UCSD-AML1 (cell line): ENCODE results near the gene PRIM2.
"Not testable (repeated sequence)": the region's sequence is repeated elsewhere in the genome, so short reads cannot be mapped to it uniquely, and the experiment has no call there.

Experiments
- DNase-seq: peaks from one replicate; lab custom pipeline; 2025; ENCODE audit not compliant: unreplicated experiment; lab: John Stamatoyannopoulos, UW

PRIM2 gene, protein sequence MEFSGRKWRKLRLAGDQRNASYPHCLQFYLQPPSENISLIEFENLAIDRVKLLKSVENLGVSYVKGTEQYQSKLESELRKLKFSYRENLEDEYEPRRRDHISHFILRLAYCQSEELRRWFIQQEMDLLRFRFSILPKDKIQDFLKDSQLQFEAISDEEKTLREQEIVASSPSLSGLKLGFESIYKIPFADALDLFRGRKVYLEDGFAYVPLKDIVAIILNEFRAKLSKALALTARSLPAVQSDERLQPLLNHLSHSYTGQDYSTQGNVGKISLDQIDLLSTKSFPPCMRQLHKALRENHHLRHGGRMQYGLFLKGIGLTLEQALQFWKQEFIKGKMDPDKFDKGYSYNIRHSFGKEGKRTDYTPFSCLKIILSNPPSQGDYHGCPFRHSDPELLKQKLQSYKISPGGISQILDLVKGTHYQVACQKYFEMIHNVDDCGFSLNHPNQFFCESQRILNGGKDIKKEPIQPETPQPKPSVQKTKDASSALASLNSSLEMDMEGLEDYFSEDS

DNA sequence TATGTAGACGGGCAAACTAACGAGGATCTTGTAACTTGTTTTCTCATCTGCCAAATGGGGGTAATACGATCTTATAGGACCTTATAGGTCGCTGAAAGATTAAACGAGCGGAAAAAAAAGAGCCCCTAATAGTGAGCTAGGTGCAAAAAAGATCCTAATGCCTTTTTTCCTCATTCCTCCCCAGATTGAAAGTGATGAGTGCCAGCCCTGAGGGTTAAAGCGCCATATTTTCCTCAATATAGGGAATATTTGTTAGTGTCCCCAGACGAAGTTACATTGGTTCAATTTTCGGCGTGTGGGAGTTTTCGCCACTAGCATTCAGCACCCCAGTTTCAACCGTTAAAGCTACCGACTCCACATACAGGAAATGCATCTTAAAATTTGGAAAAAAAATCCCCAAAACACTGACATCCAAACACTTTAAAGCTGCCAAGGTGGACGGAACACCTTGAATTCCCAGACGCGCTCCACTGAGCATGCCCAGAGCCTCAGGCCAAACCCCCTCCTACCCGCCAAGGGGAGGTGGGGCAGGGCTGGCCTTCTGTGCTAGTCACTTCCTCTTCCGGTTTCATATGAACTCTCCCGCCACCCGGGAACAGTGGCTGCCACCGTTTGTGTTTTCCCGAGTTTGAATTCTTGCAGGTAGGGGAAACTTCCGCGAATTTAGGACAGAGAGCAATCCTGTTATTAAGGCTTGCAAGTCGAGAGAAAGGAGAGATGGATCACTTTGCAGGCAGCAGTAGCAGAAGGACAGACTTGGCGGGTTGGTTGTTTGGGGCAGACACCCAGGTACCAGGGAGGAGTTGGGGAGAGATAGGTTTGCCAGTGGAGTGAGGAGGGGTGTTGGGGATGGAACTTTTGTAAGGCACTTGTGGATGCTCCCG lies at the start of gene PRIM2:
PRIM2 (plus strand) TSS at position 571 of the 884 bp plus-strand sequence. CDS start 816 bp downstream, outside the sequence.
- peak; percentile 79 for DNase-seq

DNA sequence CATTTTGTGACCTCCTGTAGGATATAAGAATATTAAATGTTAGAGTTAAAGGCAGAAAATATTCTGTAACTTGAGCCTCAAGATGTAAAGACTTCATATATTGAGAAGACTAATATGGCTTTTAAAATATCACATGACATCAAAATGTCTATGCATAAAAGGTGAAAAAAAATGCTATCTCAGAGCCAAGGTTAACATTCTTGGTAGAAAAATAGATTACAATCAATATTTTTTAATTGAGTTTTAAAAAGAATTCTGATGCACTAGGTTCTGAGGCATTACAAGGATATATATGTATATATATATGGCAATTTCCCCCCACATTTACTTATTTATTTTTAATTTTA lies 49.2 kb upstream of the PRIM2 start:
- DNase-seq, result no peak

DNA sequence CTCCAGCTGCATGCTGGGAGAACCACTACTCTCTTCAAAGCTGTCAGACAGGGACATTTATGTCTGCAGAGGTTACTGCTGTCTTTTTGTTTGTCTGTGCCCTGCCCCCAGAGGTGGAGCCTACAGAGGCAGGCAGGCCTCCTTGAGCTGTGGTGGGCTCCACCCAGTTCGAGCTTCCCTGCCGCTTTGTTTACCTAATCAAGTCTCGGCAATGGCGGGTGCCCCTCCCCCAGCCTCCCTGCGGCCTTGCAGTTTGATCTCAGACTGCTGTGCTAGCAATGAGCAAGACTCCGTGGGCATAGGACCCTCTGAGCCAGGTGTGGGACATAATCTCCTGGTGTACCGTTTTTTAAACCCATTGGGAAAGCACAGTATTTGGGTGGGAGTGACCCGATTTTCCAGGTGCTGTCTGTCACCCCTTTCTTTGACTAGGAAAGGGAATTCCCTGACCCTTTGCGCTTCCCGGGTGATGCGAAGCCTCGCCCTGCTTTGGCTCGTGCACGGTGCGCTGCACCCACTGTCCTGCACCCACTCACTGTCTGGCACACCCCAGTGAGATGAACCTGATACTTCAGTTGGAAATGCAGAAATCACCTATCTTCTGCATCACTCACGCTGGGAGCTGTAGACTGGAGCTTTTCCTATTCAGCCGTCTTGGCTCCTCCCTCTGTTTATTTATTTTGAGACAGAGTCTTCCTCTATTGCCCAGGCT lies 43.2 kb upstream of the PRIM2 start:
- DNase-seq, result not testable (repeated sequence)

DNA sequence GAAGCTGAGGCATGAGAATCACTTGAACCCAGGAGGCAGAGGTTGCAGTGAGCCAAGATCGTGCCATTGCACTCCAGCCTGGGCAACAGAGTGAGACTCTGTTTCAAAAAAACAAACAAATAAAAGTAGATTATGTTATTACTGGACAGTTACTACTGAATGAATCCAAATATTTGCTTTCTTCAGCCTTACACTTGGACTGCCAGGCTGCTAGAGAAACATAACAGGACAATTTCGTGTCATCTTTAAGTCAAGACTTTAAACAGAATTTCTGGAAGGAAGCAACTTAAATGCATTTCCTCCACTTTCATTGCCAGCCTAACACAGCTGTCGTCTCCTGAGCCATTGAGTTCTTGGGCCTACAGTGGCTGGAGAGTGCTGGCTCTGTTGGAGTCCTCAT lies 42.0 kb upstream of the PRIM2 start:
- DNase-seq, result no peak

DNA sequence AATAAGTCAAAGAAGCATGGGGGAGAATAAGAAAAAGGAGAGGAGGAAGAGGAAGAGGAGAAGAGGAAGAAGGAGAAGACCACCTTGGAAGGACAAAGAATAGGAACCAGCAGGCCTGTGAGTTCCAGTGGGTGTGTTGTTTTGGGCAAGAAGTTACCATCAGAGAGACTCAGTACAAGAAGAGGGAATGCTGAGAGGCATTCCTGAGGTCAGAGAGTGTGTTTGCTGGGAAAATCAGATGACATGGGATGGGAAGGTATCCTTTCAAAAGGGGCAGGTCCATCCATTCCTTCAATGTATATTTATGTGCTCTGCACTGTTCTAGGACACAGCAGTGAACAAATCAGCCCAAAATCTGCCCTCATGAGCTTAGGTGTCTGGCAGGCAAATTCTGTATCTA lies 40.5 kb upstream of the PRIM2 start:
- DNase-seq, result no peak

DNA sequence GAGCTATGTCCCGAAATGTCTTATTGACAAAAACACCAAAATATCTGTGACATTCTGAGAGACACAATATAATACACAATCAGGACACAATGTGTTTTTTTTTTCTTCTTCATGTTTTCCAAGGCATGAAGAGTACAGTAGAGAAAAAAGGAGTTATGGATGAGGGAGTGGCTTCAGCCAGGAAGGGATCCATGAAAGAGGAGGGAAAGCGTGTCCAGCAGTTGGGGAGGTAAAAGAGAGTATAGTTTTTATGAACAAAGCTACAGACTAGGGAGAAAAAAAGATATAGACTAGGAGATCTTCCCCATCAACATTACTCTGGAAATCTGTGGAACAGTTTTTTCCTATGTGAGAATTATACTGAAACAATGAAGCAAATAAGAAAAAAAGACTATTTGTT lies 38.9 kb upstream of the PRIM2 start:
- no peak for DNase-seq

DNA sequence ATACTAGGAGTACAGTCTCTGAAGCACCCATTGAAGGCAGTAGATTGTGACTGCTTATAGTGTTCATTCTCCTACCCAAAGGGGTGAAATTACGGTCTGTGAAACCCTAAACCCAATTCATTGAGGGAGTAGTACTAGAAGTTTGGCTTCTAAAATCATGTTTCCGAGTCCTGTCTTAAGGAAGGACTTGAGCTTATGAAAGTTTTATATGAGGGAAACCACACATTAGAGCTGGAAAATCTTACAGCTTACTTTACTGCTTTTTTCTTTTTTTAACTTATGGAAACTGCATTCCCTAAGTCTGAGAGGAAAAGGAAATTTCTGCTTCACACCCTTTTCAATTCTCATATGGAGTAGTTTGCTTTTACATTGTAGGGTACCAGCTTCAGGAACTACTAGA lies 38.4 kb upstream of the PRIM2 start:
- no peak for DNase-seq

DNA sequence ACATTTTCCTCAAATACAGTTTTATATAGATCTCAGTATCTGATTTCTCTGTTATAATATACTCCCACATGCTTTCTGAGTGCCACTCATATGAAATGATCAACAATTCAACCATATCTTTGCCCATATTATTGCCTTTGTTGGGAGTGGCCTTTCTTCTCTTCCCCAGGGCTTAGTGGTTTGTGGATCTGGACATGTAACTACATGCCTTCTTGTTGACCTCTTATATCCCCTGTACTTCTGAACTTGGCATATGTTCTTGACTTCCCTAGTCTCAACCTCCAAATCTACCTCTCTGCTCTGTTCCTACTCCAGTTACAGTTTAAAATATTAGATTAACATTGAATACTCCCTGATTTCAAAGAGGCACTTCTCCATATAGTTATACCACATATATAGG lies 34.3 kb upstream of the PRIM2 start:
- DNase-seq, result no peak

DNA sequence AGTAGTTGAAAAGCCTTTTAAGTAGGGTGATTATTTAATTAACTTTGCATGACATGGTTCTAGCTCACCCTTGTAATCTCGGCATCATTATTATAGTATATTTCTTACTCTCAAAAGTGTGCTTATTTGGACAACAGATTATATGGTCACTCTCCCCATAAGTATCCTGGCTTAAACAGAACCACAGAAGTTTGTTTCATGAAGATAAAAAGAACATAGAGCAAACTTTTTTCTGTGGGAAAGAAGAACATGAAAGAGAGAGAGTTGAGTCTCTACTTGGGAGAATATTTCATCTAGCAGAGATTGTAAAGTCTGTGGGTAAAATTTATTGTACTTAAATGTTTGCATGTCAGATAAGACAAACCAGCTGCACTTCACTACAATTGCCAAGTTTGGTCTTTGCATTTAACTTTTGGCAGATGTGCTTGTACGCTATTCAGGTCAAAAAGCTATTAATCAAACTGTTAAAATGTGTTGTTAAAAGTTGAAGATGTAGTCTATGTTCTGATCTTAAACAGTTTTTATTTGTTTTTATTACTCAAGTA lies 33.4 kb upstream of the PRIM2 start:
- DNase-seq, result no peak

DNA sequence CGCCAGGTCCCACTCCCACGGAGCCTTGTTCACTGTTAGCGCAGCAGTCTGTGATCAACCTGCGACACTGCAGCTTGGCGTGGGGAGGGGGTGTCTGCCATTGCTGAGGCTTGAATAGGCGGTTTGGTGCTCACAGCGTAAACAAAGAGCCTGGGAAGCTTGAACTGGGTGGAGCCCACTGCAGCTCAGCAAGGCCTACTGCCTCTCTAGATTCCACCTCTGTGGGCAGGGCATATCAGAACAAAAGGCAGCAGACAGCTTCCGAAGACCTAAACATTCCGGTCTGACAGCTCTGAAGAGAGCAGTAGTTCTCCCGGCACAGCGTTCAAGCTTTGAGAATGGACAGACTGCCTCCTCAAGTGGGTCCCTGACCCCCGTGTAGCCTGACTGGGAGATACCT lies 29.3 kb upstream of the PRIM2 start:
- not testable (repeated sequence) for DNase-seq

DNA sequence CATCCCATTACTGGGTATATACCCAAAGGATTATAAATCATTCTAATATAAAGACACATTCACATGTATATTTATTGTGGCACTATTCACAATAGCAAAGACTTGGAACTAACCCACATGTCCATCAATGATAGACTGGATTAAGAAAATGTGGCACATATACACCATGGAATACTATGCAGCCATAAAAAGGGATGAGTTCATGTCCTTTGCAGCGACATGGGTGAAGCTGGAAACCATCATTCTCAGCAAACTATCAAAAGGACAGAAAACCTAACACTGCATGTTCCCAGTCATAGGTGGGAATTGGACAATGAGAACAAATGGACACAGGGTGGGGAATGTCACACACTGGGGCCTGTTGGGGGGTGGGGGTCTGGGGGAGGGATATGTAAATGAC lies 24.0 kb upstream of the PRIM2 start:
- not testable (repeated sequence) for DNase-seq

DNA sequence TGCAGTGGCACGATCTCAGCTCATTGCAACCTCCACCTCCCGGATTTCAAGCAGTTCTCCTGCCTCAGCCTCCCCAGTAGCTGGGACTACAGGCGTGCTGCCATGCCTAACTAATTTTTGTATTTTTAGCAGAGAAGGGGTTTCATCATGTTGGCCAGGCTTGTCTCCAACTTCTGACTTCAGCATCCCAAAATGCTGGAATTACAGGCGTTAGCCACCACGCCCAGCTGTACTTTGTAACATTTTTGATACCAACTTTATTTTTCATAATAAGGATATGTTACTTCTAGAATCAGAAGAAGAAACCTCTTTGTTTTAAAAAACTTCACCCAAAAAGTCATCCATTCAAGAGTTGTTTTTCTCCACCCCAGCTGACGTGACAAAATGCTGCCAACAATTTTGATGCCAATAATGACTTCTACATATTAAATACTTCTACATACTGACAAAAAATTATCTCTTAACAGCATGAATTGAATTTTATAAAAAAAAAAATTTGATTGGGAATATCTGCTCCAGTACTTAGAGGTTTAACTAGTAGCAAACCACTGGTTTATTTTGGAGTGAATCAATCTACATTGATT lies 22.5 kb upstream of the PRIM2 start:
- no peak for DNase-seq

DNA sequence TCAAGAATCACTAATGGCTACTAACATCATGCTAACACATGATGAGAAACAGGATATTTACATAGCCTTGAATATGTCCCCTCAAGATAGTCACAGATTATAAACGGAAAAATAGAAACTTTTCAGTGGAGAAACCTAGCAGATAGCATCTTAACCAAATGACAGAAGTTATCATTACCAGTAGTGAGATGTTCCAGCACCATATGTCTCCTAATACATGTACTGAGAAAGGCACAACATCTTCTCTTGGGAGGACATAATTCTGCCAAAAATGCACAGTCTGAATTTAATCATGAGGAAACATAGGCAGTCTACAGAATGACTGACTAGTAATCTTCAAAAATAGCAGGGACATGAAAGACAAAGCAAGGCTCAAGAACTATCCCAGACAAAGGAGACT lies 19.9 kb upstream of the PRIM2 start:
- no peak for DNase-seq

DNA sequence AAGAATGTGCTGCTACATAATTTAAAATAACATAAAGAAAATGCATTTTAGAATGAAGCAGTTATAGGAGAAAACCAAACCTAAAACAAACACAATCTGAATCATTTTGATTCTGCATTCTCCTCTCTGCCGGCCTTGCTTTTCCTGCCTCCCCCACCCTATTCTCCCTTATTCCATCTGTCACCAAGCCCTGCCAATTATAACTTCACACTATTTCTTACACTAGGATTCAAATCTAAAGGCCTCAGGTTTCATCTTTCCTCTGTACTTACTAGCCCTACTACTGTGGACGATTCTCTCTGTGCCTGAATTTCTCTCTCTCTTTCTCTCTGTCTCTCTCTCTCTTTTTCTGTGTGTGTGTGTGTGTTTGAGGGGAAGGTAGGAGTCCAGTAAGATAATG lies 18.7 kb upstream of the PRIM2 start:
- no peak for DNase-seq

DNA sequence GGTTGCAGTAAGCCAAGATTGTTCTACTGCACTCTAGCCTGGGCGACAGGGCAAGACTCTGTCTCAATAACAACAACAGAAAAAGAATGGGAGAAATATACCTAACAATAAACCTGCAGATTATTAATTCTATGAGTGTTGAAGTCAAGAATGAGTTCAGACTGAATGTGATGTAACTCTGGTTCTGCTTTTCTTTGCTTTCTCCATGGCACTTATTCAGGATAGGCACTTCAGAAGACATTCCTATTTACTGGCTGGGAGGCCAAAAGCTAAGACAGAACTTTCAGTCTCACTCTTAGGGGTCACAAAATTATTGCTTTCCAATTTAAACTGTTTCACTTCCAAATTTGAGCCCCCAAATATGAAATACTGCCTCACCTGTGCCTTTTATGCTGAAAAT lies 15.7 kb upstream of the PRIM2 start:
- no peak for DNase-seq

DNA sequence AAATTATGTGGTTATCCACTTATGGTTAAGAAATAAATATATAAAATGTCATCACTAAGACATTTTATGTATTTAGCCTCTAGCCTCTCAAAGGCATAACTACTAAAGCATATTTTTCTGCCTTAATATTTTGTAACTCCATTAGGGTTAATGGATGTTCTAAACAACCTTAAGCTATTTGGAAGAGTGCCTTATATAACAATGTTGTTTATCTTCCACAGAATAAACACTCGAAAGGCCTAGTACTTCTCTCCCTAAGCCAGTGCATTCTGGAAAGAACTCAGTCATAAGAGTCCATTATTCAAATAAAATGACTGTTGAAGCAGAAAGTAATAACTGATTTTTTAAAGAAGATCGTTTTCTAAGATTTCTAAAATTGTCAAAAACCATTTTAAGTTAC lies 15.0 kb upstream of the PRIM2 start:
- no peak for DNase-seq

DNA sequence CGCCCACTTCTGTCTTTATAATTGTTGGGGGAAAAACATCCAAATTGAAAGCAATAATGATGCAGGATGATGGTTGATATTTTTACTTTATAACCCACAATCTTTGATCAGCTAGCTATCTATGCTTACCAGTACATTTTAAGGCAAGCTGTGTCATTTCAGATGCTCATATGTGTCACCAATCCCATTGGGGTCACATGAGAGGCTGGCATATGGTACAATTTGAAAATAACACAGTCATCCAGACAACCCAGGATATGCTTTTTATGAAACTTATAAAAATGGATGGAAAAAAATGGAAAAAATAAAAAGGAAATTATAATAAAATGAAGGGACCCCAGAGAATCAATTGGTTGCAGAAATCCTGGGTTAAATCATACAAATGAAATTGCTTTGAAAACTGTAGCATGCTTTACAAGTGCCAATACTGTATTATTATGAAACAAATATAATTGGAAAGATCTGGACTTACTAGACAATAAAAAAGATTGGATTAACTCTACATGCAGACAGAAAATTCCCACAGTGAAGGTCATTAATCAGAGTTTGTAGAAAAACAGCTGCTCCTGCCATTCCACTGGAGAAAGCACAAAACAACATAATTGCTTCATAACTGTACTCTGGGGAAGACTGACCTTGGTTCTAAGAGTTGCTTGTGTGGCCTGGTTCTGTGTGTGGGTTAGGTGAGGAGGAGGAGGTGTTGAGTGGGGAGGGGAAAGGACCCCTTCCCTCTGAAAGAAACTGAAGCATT lies 13.3 kb upstream of the PRIM2 start:
- no peak for DNase-seq

DNA sequence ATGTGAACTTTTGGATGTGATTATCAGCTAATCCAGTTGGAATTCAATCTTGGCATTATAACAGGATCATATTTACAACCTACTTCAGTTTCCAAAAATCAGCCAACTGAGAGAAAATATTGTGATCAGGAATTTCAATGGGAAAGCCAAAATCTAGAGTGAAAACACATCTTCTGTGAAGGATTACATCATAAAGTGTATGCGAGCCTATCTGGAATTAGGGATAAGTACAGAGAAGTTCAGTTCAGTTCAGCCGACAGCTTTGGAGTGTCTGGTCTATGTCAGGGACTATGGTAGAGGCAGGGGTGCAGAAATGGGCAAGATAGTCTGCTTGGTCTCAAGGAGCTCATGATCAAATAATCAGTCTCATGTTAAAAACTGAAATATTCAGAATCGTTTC lies 12.3 kb upstream of the PRIM2 start:
- no peak for DNase-seq

DNA sequence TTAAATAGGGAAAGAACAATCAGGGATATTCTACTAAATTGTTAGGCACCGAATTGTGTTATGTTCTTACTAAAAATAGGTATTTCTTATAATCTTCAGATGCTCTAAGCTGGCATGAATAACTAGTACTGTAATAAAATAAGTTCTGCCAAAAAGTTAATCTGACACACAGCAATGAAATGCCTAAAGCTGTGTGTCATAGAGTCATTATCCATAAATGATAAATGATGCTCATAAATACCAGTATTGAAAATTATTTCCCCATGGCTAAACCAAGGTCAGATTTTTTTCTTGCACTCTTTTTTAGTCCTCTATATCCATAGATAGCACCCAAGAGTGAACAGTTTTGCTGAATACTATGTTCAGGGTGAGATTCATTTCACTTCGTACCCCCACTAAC lies 11.7 kb upstream of the PRIM2 start:
- no peak for DNase-seq

DNA sequence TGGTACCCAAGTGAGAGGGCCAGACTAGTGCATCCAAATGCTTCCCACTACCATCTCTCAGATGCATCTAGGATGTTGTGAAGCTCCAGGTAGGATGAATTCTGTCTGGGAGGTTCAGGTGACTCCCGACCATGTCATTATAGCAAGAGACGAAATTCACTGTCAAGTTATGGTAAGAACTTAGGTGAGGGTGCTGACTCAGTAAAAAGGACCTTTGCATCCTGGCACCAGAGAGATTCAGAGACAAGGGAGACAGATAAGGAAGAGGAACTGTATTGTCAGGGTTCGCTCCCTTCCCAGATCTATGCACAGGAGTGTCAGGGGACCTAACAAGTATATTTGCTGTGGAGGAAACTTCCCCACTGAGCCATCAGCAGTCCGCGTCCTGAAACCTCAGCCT lies 11.2 kb upstream of the PRIM2 start:
- DNase-seq, result no peak
